HG02970 (cell line): ENCODE measurements around the gene UVRAG.

Experiments
- ATAC-seq: cut with Tn5 transposase; IDR thresholded peaks from one replicate; pipeline ENCODE4 v1.9.1; 2021; ENCODE audit warnings: mild to moderate bottlenecking, moderate library complexity, moderate number of reproducible peaks; ENCODE audit not compliant: unreplicated experiment, low FRiP score

UVRAG gene

GRCh38 chr11:76131142-76131541, 316.1 kb downstream of the UVRAG start:
- ATAC-seq = no peak

DNA sequence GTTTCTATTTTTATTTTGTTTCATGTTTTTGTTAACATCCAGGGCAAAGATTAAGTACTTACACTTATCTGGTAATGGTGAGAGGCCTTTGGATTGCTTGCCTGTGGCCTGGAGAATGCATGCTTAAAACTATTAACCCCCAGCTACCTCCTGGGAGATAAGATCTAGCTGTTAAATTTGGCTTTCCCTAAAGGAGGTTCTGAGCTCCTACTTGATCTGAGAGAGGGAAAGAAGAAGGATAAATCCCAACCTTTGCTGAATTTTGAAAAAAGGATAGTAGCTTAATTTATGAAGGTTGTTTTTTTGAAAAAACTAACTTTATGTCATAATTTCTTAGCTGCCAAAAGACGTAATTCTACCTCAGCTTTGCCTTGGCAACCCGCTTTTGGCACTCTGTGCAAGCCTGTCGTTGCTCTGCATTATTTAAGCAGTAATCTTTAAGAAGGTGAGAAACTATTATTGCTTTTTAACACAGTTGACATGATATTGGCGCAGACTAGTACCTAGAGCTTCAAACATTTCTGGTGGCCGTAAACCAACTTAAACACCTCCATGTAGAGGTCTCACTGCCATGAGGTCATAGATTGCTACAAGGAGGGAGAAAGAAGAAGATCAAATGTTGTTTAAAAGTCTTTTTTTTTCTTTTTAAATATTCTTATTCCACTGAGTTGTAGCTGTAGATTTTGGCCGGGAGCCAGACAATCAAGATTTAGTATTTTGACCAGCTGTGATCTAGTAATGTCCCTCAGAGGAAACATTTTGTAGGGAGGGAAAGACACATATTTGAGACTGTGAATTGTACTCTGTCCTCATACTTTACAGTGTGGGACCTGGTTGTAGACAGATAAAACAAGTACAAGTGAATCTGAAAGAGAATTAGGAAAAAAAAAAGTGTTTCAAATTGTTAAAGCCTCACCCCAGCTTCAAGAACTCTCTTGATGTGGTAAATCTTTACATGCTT, 316.9 kb downstream of the UVRAG start:
- ATAC-seq = no peak

DNA sequence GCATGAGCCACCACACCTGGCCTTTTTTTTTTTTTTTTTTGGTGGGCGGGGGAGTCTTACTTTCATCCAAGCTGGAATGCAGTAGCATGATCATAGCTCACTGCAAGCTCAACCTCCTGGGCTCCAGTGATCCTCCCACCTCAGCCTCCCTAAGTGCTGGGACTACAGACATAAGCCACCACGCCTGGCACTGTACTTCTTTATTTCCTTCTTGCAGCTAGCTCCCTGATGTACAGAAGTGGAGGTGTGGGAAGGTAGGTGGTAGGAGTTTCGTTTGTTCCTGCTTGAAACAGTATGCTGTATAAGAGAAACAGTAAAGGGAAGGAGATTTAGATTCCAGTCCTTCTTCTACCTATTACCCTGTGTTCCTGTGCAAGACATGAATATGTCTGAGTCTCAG, 319.2 kb downstream of the UVRAG start:
- ATAC-seq = no peak

GRCh38 chr11:76135491-76135890, 320.5 kb downstream of the UVRAG start:
- ATAC-seq = no peak

GRCh38 chr11:76139314-76139713, 324.3 kb downstream of the UVRAG start:
- no peak for ATAC-seq

GRCh38 chr11:76140912-76141574, 326.0 kb downstream of the UVRAG start:
- ATAC-seq = no peak

DNA sequence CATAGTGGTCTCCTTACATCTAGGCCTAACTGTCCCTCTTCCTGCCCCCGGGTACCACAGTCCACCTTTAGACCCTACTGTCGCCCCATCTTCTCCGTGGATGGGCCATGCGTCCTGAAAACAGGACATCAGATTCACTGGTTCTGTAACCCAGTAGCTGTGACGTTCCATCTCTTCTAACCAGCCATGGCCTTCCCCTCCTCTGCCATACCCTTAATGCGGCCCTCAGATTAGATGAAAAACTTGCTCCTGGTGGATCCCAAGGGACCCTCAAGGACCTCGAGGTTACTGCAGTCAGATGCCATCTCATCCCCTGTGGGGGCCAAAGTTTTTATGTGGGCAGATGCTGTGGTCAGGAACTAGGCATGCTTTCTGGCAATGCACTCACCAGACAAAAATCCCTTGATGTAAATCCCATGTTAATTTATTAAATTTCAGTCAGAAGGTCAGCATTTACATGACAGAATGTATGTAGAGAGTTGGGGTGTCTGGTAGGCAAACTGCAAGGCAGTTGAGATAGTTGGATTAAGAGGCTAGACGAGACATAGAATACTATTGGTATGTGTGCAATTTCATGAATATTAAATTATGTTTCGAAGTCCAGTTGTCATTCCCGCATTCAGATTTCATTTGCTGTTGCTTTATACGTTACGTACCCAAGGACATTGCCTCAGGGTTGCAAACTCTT, 327.0 kb downstream of the UVRAG start:
- no peak for ATAC-seq

DNA sequence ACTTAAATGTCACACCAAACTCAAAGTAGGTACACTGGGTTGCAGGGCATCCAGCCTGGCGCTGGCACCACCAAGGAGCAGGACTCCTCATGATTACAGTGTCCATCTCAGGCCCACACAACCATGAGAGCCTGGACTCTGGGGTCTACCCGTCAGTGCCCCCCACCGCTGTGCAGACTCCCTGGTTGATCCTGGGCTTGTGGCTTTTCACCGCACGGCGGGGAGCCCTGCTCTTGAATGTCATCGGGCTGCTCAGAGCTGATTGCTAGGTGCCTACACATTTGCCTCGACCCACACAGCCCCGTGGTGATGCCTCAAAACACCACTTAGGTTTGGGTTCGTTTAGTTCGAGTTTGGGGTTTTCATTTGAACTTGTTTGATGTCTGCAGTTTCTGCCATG, 328.3 kb downstream of the UVRAG start:
- ATAC-seq = no peak

DNA sequence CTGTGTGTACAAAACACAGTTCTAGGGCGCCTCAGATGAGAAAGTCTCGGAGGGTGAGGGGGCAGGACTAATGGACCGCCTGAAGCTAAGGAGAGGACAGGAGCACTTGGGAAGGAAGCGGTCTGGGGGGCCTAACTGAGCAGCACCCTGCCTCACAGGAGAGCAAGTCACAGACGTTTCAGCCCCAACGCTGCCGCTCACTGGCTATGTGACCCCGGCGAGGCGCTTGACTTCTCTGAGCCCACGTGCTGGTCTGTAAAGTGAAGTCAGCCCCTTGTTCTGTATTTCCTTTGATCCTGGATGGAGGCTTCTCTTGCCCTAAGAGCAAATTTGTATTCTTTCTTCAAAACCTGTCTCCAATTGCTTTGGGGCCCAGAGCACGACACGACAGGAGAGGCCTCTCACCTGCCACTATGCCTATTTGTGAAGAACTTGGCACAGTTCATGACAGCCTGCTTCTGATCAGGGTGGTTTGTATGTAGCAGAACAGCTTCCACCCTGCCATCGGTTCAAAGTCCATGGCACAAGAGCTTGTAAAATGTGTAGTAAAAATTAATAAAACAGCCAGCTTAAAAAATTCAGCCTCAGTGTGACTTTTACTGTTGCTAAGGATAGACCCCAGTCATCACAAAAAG, 332.2 kb downstream of the UVRAG start:
- ATAC-seq = no peak

- ATAC-seq = no peak
Observed at GRCh38 chr11:76148231-76148630, 333.2 kb downstream of the UVRAG start.

DNA sequence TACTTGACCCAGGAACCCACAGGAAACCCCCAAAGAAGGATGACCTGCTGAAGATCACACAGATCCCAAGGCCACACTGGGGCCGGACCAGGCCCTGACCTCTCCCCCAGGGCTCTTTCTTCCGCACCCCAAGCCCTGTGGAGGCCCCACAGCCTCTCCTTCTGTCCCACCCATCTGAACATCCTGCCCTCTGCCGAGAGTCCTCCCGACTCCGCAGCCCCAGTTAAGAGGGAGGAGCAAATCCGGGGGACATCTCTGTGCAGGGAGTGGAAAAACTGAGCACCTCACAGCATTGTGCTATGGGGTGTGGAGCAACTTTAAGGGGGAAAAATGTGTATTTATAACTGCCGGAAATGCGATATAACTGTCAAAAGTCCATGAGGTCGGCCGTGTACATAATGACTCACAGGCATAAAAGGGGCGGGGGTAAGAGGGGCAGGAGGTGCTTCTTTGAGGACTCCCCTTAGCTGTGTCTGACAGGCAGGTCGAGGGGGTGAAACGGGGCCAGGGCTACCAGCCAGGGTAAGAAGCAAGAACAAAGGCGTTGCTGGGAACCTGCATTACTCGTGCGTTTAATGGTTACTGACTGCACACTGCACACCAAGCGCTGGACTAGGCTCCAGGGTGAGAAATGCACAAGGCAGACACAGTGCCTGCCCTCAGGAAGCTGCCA, 334.1 kb downstream of the UVRAG start:
- ATAC-seq = no peak

DNA sequence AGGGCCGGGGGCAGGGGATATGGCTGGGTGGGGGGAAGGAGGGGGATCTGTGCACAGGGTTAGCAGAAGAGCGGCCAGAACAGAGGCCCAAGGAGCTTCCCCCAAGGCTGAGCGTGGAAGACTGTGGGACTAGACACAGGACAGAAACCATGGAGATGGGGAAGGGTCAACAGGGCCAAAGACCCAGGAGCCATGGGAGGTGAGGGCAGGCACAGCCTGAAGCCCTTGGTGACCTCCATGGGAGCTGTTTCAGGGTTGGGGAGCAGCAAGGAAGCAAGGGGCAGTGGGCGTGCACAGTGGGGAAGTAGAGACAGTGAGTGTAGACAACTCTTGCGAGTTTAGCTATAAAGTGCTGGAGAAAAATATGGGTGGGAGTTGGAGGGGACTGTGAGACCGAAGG, 334.7 kb downstream of the UVRAG start:
- ATAC-seq = no peak

DNA sequence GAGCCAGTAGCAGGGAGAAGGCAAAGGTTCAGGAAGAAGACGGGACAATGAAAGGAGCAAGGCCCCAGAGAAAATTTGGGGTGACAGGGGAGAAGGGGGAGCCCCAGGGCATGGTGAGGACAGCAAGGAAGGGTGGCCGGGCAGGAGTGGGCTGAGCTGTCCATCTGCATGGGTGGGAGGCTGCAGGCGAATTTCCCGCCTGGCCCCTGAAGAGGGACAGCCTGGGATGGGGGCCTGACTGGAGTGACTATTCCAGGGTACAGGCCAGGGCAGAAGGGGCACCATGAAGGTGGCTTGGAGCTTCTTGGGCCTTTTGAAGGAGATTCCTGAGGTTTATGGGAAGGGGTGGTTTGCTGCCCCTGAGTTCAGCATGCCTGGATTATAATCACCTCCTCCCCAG, 335.1 kb downstream of the UVRAG start:
- no peak for ATAC-seq

- ATAC-seq = no peak
Observed at GRCh38 chr11:76151556-76152085, 336.6 kb downstream of the UVRAG start.

DNA sequence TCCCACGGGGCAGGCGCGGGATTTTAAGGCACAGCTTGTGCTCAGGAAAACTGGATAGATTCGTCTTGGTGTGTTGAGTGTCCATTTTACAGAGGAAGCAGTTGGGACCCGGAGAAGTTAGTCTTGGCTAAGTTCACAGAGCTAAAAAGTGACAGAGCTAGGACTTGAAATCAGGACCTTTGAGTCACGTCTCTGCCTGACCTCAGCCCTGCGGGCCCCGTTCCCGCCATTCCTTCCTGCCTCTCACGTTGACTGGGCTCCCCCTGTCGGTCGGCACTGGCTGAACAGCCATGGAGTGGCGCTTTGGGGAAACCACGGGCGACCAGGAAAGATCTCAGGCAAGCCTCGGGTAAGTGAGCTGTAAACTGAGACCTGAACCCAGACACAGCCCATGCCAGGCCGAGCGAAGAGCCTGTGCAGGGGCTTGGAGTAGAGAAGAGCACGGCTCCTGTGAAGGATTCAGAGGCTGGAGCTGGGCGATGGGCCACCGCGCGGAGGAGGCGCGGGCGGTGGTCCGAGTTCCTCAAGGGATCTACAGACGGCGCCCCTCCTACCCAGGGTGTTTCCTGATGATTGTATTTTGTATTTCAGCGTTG, 337.2 kb downstream of the UVRAG start:
- ATAC-seq = peak; percentile 45

DNA sequence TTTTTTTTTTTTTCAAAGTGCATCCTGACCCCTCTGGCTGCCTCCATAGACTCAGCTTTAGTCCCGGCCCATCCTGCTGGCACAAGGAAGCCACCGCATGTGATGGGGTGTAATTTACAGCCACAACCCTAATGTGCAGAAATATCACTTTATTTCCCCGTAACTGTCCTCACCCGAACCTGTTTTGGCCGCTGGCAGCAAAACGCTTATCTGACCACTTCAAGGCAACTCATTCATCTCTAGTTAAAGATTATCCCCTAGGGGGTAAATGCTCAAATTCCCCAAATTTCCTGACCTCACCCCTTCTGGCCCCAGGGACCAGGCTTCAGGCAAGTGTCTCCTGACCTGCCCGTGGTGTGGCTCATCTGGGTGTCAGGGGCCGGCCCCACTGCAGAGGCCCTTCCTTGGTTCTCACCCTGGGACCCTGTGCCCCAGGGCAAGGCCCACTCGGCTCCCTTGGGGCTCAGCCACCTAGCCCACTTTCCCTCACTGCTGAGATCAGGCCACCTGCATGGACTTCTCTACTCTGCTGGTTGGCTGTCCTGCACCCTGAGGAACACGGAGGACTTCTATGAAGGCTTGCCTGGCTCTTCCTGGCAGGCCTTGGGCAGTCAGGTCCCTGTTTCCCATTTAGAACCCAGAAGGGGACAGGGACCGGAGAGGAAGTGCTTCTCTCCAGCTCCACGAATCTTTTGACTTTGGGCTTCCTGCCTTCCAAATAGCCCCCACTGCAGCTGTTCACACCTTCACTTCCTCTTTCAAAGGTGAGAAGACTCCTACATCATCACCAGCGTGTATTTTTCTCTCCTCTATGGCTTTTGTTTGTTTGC, 337.9 kb downstream of the UVRAG start:
- no peak for ATAC-seq

GRCh38 chr11:76153571-76153923, 338.5 kb downstream of the UVRAG start:
- ATAC-seq = no peak

- no peak for ATAC-seq
Observed at GRCh38 chr11:76155500-76156227, 340.7 kb downstream of the UVRAG start.
